Right ventricle myocardium inferior (tissue), 1 donor: ENCODE measurements around the gene ARL15. TPM values are rescaled to one million over a fixed set of nuclear protein-coding genes. Genes with fewer than 3 reads are reported as not detected.

Experiments used
- ATAC-seq: fragments of 200-7000 bp; cut with Tn5 transposase; one replicate; pipeline ENCODE4 v1.9.1; 2020; ENCODE audit warnings: mild to moderate bottlenecking, moderate library complexity
- DNase-seq: peaks from one replicate; pipeline ENCODE4 v3.0.0; 2021; ENCODE audit errors: missing footprints
- intact Hi-C: fragments of 100-400 bp; cut with DNase I; formaldehyde crosslinking; loops from one replicate; pipeline ENCODE4 v1.11.0; 2022
- total RNA-seq: library from RNA; stranded (reverse); fragmentation: NEBNext Ultra II Directional; extraction: Animal tissue kit (Norgen Biotek cat#: 25700); gene quantifications from one replicate; pipeline ENCODE4 v1.2.1, GENCODE V29; 2021
- donor health status: DM: no; HTN: yes; CAD: no; lungs with severe emphysema.

ARL15 gene
- total RNA-seq, 1 donor from 2014 or later: 23.7 TPM

GRCh38 chr5:54224103-54224826, 86.1 kb downstream of the ARL15 start:
- no peak for DNase-seq
- intact Hi-C loops: loop anchor here (10.0 kb wide), 2 partner anchors 659 to 959 kb away; partner anchors contain the start of gene NDUFS4
- peak; percentile 74 for ATAC-seq

DNA sequence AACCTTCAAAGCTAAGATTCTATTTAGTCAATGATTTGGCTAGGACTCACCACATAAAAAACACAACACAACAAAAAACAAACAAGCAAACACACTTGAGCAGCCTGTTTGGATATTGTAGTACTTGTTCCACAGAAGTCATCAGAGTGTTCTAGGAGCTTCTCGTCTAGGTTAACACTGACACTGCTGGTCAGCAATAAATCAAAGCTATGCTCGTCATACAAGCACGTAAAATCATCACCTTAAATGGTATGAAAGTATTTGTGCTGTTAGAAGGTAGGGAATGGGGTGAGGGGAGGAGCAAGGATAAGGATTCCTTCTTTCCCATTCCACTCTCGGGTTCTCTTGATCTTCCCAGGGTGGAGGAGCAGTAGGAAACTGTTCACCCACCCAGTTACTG, 88.0 kb downstream of the ARL15 start:
- intact Hi-C loops: loop anchor here (10.0 kb wide), 2 partner anchors 658 to 958 kb away; partner anchors contain the start of gene NDUFS4
- no peak for DNase-seq
- no peak for ATAC-seq

DNA sequence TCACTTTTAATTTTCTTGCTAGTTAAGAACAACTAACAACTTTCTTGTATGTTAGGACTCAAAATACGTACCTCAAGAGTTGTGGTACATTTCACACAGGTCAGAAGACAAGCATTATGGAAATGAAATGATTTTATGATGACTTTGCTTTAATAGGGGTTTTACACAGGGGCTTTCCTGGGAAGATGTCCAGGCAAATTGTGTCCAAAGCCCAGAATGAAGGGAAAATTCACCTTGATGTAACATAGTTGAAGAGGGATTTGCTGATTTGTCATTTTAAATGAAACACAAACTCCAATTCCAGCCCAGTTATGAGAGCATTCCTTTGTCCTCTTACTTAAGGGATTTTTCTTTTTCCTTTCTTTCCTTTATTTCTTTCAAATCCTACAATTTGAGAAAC, 89.2 kb downstream of the ARL15 start:
- DNase-seq: no peak
- ATAC-seq: no peak
- intact Hi-C loops: loop anchor here (10.0 kb wide), 2 partner anchors 656 to 956 kb away; partner anchors contain the start of gene NDUFS4

DNA sequence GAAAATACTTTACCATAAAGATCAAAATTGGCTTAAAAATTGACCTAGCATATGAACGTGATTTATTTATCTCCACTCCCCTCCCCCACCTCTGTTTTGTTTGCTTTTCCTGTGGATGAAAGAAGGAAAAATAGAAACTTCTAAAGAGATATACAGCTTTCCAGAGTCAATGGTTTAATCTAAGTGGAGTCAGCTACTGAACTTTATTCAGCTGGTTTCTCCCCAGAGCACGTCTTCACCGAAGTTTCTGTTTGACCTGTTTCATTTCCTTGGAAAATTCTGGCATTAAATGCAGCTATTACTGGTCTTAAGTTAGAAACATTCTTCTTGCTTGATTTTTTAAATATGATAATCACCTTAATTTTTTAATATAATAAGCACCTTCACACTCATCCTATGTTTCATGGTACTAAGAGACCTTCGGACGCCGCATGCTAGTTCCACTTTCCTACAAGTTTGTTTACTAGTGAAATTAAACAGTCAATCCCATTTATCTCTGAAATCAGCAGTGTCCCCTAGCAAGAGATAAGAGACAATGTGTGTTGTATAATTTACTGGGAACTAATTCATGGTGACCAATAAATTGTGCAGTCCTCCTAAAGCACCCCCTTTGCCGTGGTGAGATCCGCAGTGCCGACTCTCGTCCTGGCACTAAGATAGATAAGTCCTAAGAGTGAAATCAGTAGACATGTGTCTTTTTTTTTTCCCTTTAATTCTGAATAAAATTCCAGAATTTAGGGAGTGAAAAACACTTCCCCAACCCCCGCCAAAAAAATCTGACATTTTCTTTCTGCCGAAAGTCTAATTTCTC, 89.9 kb downstream of the ARL15 start:
- intact Hi-C loops: loop anchor here (10.0 kb wide), 2 partner anchors 656 to 956 kb away; partner anchors contain the start of gene NDUFS4
- no peak for DNase-seq
- ATAC-seq: no peak

- intact Hi-C loops: loop anchor here (2.0 to 10.0 kb wide), 3 partner anchors 223 to 739 kb away; no protein-coding TSS in a partner anchor
- no peak for DNase-seq
These were observed 92.4 kb downstream of the ARL15 start for GRCh38 chr5:54217826-54218503.

DNA sequence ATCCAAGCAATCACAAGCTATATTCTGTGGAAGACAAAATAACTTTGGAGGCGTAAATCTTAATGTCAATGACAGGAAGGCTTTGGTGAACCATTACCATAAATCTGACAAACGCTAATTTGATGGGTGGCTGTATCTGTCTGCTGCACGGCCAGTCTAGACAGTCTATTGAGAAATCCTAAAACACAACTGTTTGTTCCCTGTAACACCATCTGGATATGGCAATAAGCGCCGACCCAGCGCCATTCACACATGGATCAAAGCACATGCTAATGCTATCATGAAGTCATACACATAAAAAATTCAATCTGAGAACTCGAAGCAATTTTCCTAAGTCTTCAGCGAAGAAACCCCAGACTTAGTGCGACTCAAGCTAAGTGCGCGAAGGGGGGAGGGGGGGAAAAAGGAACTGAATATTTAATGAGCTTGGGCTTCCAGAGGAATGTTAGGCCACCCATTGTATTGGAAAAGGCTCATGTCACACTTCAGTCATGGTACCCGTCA, 95.1 kb downstream of the ARL15 start:
- intact Hi-C loops: loop anchor here (10.0 kb wide), 2 partner anchors 220 to 320 kb away; no protein-coding TSS in a partner anchor
- no peak for DNase-seq
- no peak for ATAC-seq

More at GRCh38 chr5:54217826-54218503, 92.4 kb downstream of the ARL15 start:
- peak; percentile 76 for ATAC-seq

DNA sequence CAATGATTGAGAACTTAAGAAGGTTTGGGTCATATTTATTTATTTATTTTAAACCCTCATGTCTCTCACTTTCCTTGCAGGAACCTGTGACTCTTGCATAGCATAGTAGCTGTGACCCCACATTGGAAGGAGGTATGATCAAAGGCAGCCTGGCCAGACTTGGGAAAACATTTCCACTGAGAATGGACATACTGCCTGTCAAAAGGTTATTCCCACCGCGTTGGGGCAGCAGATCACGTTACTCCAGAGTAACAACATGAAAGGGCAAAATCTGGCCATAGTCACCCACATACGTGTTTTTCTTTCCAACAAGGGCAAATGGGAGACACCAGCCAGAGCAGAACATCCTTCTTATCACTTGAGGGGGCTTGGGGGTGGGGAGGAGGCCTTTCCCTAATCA, 95.7 kb downstream of the ARL15 start:
- intact Hi-C loops: loop anchor here (10.0 kb wide), 2 partner anchors 220 to 320 kb away; no protein-coding TSS in a partner anchor
- DNase-seq (no peak), ATAC-seq (no peak)

- intact Hi-C loops: loop anchor here (10.0 kb wide), 2 partner anchors 218 to 318 kb away; no protein-coding TSS in a partner anchor
- ATAC-seq (no peak), DNase-seq (no peak)
These were observed 98.0 kb downstream of the ARL15 start for GRCh38 chr5:54212331-54212730.

GRCh38 chr5:54211912-54212311, 98.5 kb downstream of the ARL15 start:
- DNase-seq: no peak
- intact Hi-C loops: loop anchor here (10.0 kb wide), 2 partner anchors 217 to 317 kb away; no protein-coding TSS in a partner anchor
- ATAC-seq: no peak

GRCh38 chr5:54207566-54207965, 102.8 kb downstream of the ARL15 start:
- intact Hi-C loops: no loop called here
- DNase-seq (no peak), ATAC-seq (no peak)

- intact Hi-C loops: no loop called here
- ATAC-seq: no peak
These were observed 103.7 kb downstream of the ARL15 start for GRCh38 chr5:54206580-54207229.

DNA sequence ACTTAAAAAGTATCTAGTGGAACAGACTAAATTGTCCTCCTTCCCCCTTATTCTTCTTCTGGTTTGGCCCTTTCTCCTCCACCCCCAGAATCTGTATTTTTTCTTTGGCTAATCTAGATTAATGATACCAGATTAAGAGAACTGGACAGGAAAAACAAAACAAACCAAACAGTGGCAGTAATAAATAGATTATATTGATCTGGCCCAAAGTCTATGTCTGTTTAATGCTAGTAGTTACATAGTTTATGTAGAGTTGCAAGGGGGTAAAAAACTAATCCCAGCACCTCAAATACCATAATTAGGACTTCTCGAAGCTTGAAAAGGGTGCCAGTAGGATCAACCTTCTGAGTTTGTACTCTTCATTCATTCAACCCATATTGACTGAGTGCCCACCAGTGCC, 104.5 kb downstream of the ARL15 start:
- DNase-seq: no peak
- intact Hi-C loops: no loop called here
- ATAC-seq: no peak

More at GRCh38 chr5:54206580-54207229, 103.7 kb downstream of the ARL15 start:
- no peak for DNase-seq

DNA sequence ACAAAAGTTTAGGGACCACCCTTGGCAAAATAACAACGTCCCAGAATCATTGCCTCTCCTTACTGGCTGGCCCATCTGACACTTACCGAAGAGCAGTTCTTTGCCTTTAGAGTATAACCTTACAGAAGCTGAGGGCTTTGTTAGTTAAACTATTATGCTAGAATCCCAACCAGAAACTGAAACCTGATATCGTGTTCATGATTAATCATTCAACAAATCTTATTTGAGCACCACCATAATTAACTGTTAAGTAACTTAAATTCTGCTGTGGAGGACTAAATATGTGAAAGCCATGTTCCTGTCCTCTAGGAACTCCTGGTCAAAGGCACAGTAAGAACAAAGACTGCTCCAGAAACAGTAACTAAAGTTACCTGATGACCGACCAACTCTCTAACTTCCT, 104.9 kb downstream of the ARL15 start:
- ATAC-seq: no peak
- intact Hi-C loops: no loop called here

GRCh38 chr5:54197018-54197417, 113.4 kb downstream of the ARL15 start:
- no peak for ATAC-seq
- intact Hi-C loops: no loop called here
- DNase-seq: no peak

More for the DNA sequence above, 104.9 kb downstream of the ARL15 start:
- no peak for DNase-seq

GRCh38 chr5:54195701-54196100, 114.7 kb downstream of the ARL15 start:
- intact Hi-C loops: no loop called here

GRCh38 chr5:54194318-54194717, 116.1 kb downstream of the ARL15 start:
- intact Hi-C loops: no loop called here
- DNase-seq: no peak
- ATAC-seq: peak; percentile 63

More at GRCh38 chr5:54195701-54196100, 114.7 kb downstream of the ARL15 start:
- no peak for ATAC-seq
- DNase-seq: no peak

DNA sequence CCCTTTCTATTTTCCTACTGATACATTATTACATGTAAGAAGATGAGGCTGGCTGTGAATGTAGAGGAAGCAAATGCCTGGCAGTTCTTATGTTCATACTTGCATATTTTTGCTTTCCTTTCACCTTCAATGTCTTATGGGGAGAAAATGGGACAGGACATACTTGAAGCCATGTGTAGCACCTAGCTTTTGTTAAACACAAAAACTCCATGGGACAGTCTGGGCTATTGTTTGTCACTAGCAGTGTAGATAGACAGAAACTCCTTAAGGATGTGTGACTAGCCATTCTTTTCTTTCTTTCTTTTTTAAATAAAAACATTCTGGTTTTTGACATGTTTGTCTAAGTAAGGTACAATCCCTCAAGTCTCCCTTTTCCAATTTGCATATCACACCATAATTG, 122.7 kb downstream of the ARL15 start:
- no peak for ATAC-seq
- no peak for DNase-seq
- intact Hi-C loops: no loop called here

DNA sequence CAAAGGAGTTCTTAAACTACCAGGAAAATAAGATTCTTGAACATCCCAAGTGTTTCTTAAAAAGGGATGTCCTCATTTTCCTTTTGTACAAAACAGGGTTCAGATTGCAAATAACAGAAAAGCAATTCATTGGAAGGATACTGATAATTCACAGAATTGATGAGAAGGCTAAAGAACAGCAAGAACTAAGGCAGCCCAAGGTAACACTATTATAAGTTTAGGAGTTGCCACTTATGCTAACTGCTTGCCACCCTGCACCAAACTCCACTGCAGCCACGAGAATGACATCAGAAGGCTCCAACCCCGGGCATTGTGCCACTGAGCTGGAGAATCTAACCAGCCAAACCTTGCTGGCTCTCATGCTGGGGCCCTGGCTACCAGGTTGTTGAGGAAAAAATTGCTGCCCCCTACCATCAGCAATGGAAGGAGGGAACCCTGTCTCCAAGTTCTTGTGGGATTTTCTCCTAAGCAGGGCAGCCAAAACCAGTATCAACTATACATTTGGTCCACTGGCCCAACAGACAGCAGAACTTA, 123.4 kb downstream of the ARL15 start:
- DNase-seq (peak; percentile 69), ATAC-seq (peak; percentile 54)
- intact Hi-C loops: no loop called here
